ENCODE results near the gene PIGT. TPM values are rescaled to one million over a fixed set of nuclear protein-coding genes. Genes with fewer than 3 reads are reported as not detected.

PIGT gene
- total and polyA plus RNA-seq, 10 of the 15 experiments (the other 5 are each of a cell fraction or from before 2014, with no cell fraction given): 18.6 to 66.0 (median 35.3) TPM

GRCh38 chr20:45467172-45467571, 51.2 kb downstream of the PIGT start:
- no peak overlapping the region for H3K4me2 ChIP-seq (ENCODE audit: control insufficient read depth, insufficient read depth)
- H3K9ac ChIP-seq (ENCODE audit: control insufficient read depth, insufficient read depth, low read length): no peak overlapping the region
- BruUV-seq (replicated peaks): no TSS peak
- intact Hi-C loops (cut with micrococcal nuclease; ENCODE audit: unreplicated experiment) (no loop called here), in situ Hi-C loops (cut with MboI) (no loop called here)
- peaks cover 7% of the 10 kb centered on the region for H3K4me1 ChIP-seq (ENCODE audit: control insufficient read depth, insufficient read depth, low read length)
- ChIA-PET SMC1A (ENCODE audit: uncharacterized antibody, unreplicated experiment) (no interaction called here), RAD21 (ENCODE audit: unreplicated experiment) (no interaction called here), POLR2A (interaction anchor here (1.3 kb wide), 1 partner anchor 13 kb away, joined by 4 read pairs; no protein-coding TSS in a partner anchor), CTCF (no interaction called here)
- ATAC-seq (no peak), DNase-seq (ENCODE audit: low read depth, low spot score) (no peak), FAIRE-seq (no peak)
- H4K20me1 ChIP-seq (ENCODE audit: control insufficient read depth, insufficient read depth): no peaks in the 10 kb centered on the region
- TF ChIP-seq EED (IDR thresholded peaks at IDR 0.05; ENCODE audit: low read depth) (no peak), ZBTB4 (CRISPR knock-in tag; IDR thresholded peaks at IDR 0.05) (no peak), SMAD1 (IDR thresholded peaks at IDR 0.05; ENCODE audit: low read depth, partially characterized antibody) (no peak), RFX5 (IDR thresholded peaks at IDR 0.05; ENCODE audit: low read depth, low read length) (no peak), MEF2A (IDR thresholded peaks at IDR 0.05; ENCODE audit: insufficient read depth, low read depth, low read length) (no peak), BCLAF1 (IDR thresholded peaks at IDR 0.05) (no peak), TCF7 (IDR thresholded peaks at IDR 0.05; ENCODE audit: borderline replicate concordance) (no peak), MTA2 (IDR thresholded peaks at IDR 0.05; ENCODE audit: low read depth) (no peak), NR2C2 (IDR thresholded peaks at IDR 0.05; ENCODE audit: borderline replicate concordance, control insufficient read depth, insufficient read length, low read depth) (no peak), CREM (IDR thresholded peaks at IDR 0.05; ENCODE audit: low read depth) (no peak), RAD51 (IDR thresholded peaks at IDR 0.05) (no peak), CBX3 (IDR thresholded peaks at IDR 0.05; ENCODE audit: borderline replicate concordance, low read depth) (no peak), POLR2A (IDR thresholded peaks at IDR 0.05; ENCODE audit: low read depth, low read length) (no peak), MYB (IDR thresholded peaks at IDR 0.05; ENCODE audit: borderline replicate concordance, low read depth, low read length) (no peak), E4F1 (IDR thresholded peaks at IDR 0.05; ENCODE audit: borderline replicate concordance, partially characterized antibody) (no peak), SMC3 (IDR thresholded peaks at IDR 0.05; ENCODE audit: borderline replicate concordance, low read length) (no peak)
- peaks cover 7 to 35% of the 10 kb centered on the region in 2 experiments for H3K27me3 ChIP-seq (replicated peaks in 1 of 2; ENCODE audit: control insufficient read depth in 2 of 2, insufficient read depth in 2 of 2, low read length in 1 of 2)
- no peak overlapping the region for H2AFZ ChIP-seq (ENCODE audit: control insufficient read depth, low read depth, low read length)
- no peak overlapping the region for H3K27ac ChIP-seq (ENCODE audit: control insufficient read depth, insufficient read depth)
- H3K9me3 ChIP-seq (replicated peaks; ENCODE audit: control insufficient read depth, insufficient read depth, low read length): no peaks in the 10 kb centered on the region
- no peak overlapping the region for H3K4me3 ChIP-seq
- H3K79me2 ChIP-seq (ENCODE audit: control insufficient read depth, insufficient read depth, low read length): no peaks in the 10 kb centered on the region
- H3K36me3 ChIP-seq (ENCODE audit: control insufficient read depth in 2 of 2, insufficient read depth in 2 of 2, low read length in 1 of 2): no peaks in the 10 kb centered on the region
- 50% methylated on average over 2 of the region's 6 CpGs for WGBS (ENCODE audit: insufficient coverage, insufficient replicate concordance, low lambda C conversion rate, missing lambda C conversion rate)
